Vagina (tissue), 2 donors: ENCODE measurements around the gene LMNTD2. TPM values are rescaled to one million over a fixed set of nuclear protein-coding genes. Genes with fewer than 3 reads are reported as not detected.

Experiments
- DNase-seq, 2 donors: peaks; one replicate each; pipeline ENCODE4 v3.0.0-alpha.2; 2017; ENCODE audit errors: extremely low spot score in 2 of 2
- H3K27ac ChIP-seq: fragments of 200-600 bp; sonication (generic); one replicate; pipeline ENCODE4 v1.5.1; 2019
- H3K27me3 ChIP-seq: fragments of 200-600 bp; sonication (generic); one replicate; pipeline ENCODE4 v1.5.1; 2019
- H3K36me3 ChIP-seq, 2 donors: fragments of 200-600 bp; sonication (generic); one replicate each; pipeline ENCODE4 v1.5.1; 2017 to 2019
- H3K4me1 ChIP-seq: fragments of 200-600 bp; sonication (generic); one replicate; pipeline ENCODE4 v1.5.1; 2019
- H3K4me3 ChIP-seq, 2 donors: fragments of 200-600 bp; sonication (generic); 1 replicate in 1 of 2; 2 replicates in 1 of 2; pipeline ENCODE4 v1.5.1; 2016 to 2019
- H3K9me3 ChIP-seq: fragments of 200-600 bp; sonication (generic); one replicate; pipeline ENCODE4 v1.5.1; 2019
- POLR2A ChIP-seq, 2 donors: fragments of 450-650 bp; IDR thresholded peaks; one replicate each; pipeline ENCODE4 v1.6.1; 2017; ENCODE audit warnings: antibody characterized with exemption in 2 of 2, mild to moderate bottlenecking in 2 of 2, moderate library complexity in 2 of 2
- POLR2AphosphoS5 ChIP-seq, 2 donors: sonication (generic); formaldehyde crosslinking; IDR thresholded peaks; one replicate each; pipeline ENCODE4 v1.9.0; 2017; ENCODE audit warnings: antibody characterized with exemption in 2 of 2, mild to moderate bottlenecking in 2 of 2, low read depth in 1 of 2; ENCODE audit not compliant: insufficient read depth in 1 of 2
- intact Hi-C: fragments of 100-400 bp; cut with DNase I; formaldehyde crosslinking; loops from one replicate; pipeline ENCODE4 v1.15.1; 2023
- total RNA-seq: library from RNA; depleted of rRNA; stranded (reverse); fragments of >200 nt; gene quantifications from one replicate; pipeline ENCODE4 v1.2.3, GENCODE V29; 2016
- TF ChIP-seq, protein P1 (sequence below), 3 experiments: fragments of 450-650 bp in 2 of 3; fragments of 200-600 bp in 1 of 3; sonication (generic) in 1 of 3; IDR thresholded peaks; one replicate each; pipeline ENCODE4 v1.5.1; 2017 to 2019; ENCODE audit warnings: antibody characterized with exemption in 3 of 3, mild to moderate bottlenecking in 2 of 3, moderate library complexity in 2 of 3

The LMNTD2 gene
- total RNA-seq, 1 donor from 2014 or later = 1.7 TPM

DNA sequence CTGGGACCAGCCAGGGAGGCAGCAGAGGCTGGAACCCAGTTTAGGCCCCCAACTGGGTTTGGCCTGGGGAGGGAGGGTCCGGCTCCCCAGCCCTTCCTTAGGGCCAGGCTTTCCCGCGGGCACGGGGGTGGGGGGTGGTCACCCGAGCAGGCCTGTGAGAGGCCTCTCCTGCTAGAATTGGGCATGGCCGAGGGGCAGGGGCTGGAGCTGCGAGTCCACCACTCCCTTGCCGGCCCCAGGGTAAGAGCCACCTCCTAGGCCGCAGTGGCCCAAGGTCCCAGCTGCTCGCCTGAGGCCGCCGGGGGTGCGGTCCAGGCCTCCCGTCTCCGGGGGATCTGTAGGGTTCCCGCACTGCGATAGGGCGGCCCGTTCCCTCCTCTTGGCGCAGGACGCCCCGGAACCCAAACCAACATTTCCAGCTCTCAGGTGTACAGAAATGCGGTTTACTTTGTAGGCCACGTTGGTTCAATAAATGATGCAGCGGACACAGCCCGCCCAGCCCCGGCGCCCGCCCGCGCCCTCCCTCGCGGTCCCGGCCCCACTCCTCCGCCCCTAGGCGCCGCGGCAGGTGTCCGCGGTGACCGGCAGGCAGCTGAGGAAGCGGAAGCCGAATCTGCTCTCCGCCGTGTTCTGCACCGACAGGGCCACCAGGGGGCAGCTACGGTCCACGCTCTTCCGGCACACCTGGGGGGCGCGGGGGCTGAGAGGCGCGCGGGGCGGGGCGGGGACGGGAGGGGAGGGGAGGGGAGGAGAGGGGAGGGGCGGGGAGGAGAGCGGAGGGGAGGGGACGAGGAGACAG is 5.9 kb downstream of the LMNTD2 start:
- peaks cover 20% of the 10 kb centered on the region for H3K4me1 ChIP-seq
- intact Hi-C loops = loop anchor here (10.0 kb wide), 1 partner anchor 170 kb away; no protein-coding TSS in a partner anchor
- peak overlapping the region; percentile 30 to 32 for H3K4me3 ChIP-seq
- TF ChIP-seq POLR2AphosphoS5 (IDR thresholded peaks at IDR 0.05; ENCODE audit: insufficient read depth in 1 of 2, low read depth in 1 of 2) = no peak
- TF ChIP-seq POLR2A (IDR thresholded peaks at IDR 0.05) = no peak
- TF ChIP-seq, protein P1, sequence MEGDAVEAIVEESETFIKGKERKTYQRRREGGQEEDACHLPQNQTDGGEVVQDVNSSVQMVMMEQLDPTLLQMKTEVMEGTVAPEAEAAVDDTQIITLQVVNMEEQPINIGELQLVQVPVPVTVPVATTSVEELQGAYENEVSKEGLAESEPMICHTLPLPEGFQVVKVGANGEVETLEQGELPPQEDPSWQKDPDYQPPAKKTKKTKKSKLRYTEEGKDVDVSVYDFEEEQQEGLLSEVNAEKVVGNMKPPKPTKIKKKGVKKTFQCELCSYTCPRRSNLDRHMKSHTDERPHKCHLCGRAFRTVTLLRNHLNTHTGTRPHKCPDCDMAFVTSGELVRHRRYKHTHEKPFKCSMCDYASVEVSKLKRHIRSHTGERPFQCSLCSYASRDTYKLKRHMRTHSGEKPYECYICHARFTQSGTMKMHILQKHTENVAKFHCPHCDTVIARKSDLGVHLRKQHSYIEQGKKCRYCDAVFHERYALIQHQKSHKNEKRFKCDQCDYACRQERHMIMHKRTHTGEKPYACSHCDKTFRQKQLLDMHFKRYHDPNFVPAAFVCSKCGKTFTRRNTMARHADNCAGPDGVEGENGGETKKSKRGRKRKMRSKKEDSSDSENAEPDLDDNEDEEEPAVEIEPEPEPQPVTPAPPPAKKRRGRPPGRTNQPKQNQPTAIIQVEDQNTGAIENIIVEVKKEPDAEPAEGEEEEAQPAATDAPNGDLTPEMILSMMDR (IDR thresholded peaks at IDR 0.05) = peak; percentile 32 to 61 (median 41)
- H3K9me3 ChIP-seq = no peaks in the 10 kb centered on the region
- DNase-seq = no peak
- H3K27ac ChIP-seq = no peak overlapping the region
- H3K27me3 ChIP-seq = peaks cover 14% of the 10 kb centered on the region
- H3K36me3 ChIP-seq = no peaks in the 10 kb centered on the region

DNA sequence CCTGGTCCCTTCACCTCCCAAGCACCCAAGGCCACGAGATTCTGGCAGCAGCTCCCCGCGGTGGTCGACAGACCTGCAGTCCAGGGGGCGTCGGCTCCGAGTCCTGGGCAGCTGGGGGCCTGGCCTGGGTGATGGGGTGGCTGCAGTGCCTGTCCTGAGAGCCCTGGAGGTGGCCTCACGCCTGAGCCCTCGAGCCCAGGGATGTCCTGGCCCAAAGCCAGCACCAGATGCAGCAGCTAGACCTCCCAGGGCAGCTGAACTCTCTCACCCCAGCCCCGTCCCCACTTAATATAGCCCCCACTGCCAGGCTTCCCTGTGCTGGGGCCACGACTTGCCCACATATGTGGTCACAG is 6.6 kb downstream of the LMNTD2 start:
- TF ChIP-seq POLR2AphosphoS5 (IDR thresholded peaks at IDR 0.05; ENCODE audit: insufficient read depth in 1 of 2, low read depth in 1 of 2) (no peak), POLR2A (IDR thresholded peaks at IDR 0.05) (no peak)
- TF ChIP-seq, protein P1 (IDR thresholded peaks at IDR 0.05) = no peak
- Histone ChIP-seq H3K36me3 (no peaks in the 10 kb centered on the region), H3K4me3 (no peak overlapping the region), H3K27ac (no peak overlapping the region), H3K4me1 (peaks cover 20% of the 10 kb centered on the region), H3K9me3 (no peaks in the 10 kb centered on the region), H3K27me3 (peaks cover 14% of the 10 kb centered on the region)
- DNase-seq = no peak
- intact Hi-C loops = loop anchor here (10.0 kb wide), 1 partner anchor 171 kb away; no protein-coding TSS in a partner anchor

GRCh38 chr11:553083-553987 is 7.2 kb downstream of the LMNTD2 start:
- H3K4me1 ChIP-seq = peaks cover 20% of the 10 kb centered on the region
- DNase-seq = no peak
- H3K4me3 ChIP-seq = no peak overlapping the region
- intact Hi-C loops = loop anchor here (10.0 kb wide), 1 partner anchor 171 kb away; no protein-coding TSS in a partner anchor
- H3K27ac ChIP-seq = no peak overlapping the region
- H3K36me3 ChIP-seq = no peaks in the 10 kb centered on the region
- TF ChIP-seq POLR2A (IDR thresholded peaks at IDR 0.05) (no peak), POLR2AphosphoS5 (IDR thresholded peaks at IDR 0.05; ENCODE audit: insufficient read depth in 1 of 2, low read depth in 1 of 2) (no peak)
- TF ChIP-seq, protein P1 (IDR thresholded peaks at IDR 0.05) = no peak
- H3K9me3 ChIP-seq = no peaks in the 10 kb centered on the region
- H3K27me3 ChIP-seq = peaks cover 14% of the 10 kb centered on the region

DNA sequence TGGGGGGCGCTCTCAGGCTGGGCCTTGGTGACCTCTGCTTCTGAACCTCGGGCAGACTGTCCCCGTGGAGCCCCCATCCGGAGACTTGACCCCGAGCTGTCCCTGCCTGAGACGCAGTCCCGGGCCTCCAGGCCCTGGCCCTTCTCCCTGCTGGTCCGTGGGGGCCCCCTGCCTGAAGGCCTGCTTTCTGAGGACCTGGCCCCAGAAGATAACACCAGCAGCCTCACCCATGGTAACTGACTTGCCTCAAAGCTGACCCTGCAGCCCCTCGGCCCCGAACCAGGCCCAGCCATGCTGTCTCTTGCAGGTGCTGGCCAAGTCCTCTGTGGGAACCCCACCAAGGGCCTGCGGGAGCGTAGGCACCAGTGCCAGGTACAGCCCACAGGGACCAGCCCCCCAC is 8.9 kb downstream of the LMNTD2 start:
- intact Hi-C loops = loop anchor here (10.0 kb wide), 1 partner anchor 173 kb away; no protein-coding TSS in a partner anchor
- DNase-seq = no peak
- Histone ChIP-seq H3K27me3 (peaks cover 14% of the 10 kb centered on the region), H3K4me1 (peaks cover 20% of the 10 kb centered on the region), H3K4me3 (no peak overlapping the region), H3K27ac (no peak overlapping the region), H3K36me3 (no peaks in the 10 kb centered on the region), H3K9me3 (no peaks in the 10 kb centered on the region)
- TF ChIP-seq, protein P1 (IDR thresholded peaks at IDR 0.05) = no peak
